OCI-LY7 (cell line): ENCODE results near the gene MAP3K3. TPM values are rescaled to one million over a fixed set of nuclear protein-coding genes. Genes with fewer than 3 reads are reported as not detected.

Source experiments
- BruUV-seq: library from RNA; stranded (reverse); fragments of 400-500 nt; replicated peaks from 2 replicates; lab custom pipeline; 2021; lab: Mats Ljungman, UMichigan
- CTCF ChIA-PET: fragments of 300-600 bp; sonication (Branson Sonifier 250); formaldehyde crosslinking; loops from one replicate; lab custom pipeline; 2022; ENCODE audit warnings: antibody characterized with exemption; ENCODE audit not compliant: unreplicated experiment; lab: Charles Lee
- POLR2A ChIA-PET: fragments of 300-600 bp; sonication (Branson Sonifier 250); formaldehyde crosslinking; loops from one replicate; lab custom pipeline; 2022; ENCODE audit warnings: antibody characterized with exemption; lab: Charles Lee
- DNase-seq: peaks from one replicate; pipeline ENCODE4 v3.0.0-alpha.2; 2015; ENCODE audit warnings: low spot score
- H2AFZ ChIP-seq: fragments of 200-600 bp; sonication (generic), shearing (Covaris generic); 2 replicates; pipeline ENCODE4 v1.6.1; 2014; ENCODE audit warnings: mild to moderate bottlenecking, antibody characterized with exemption, low read length, moderate library complexity
- H3K27ac ChIP-seq: fragments of 200-600 bp; sonication (generic); 2 replicates; pipeline ENCODE4 v1.5.1; 2014; ENCODE audit warnings: mixed run types, low read depth, mild to moderate bottlenecking, moderate library complexity, low read length, inconsistent platforms; ENCODE audit not compliant: poor library complexity, severe bottlenecking
- H3K36me3 ChIP-seq: fragments of 200-600 bp; sonication (generic); 2 replicates; pipeline ENCODE4 v1.6.1; 2014; ENCODE audit warnings: mild to moderate bottlenecking, antibody characterized with exemption, low read length, moderate library complexity, mixed read lengths; ENCODE audit not compliant: insufficient read depth
- H3K4me1 ChIP-seq: fragments of 200-600 bp; sonication (generic); 2 replicates; pipeline ENCODE4 v1.5.1; 2014; ENCODE audit warnings: mild to moderate bottlenecking, low read length; ENCODE audit not compliant: insufficient read depth, poor library complexity, severe bottlenecking
- H3K4me2 ChIP-seq: fragments of 200-600 bp; sonication (generic); 2 replicates; pipeline ENCODE4 v1.6.1; 2014; ENCODE audit warnings: mild to moderate bottlenecking, low read length
- H3K4me3 ChIP-seq: fragments of 200-600 bp; sonication (generic); 2 replicates; pipeline ENCODE4 v1.5.1; 2014; ENCODE audit warnings: mild to moderate bottlenecking, low read depth, low read length; ENCODE audit not compliant: poor library complexity, severe bottlenecking
- H3K79me2 ChIP-seq: fragments of 200-600 bp; sonication (generic); 2 replicates; pipeline ENCODE4 v1.6.1; 2016; ENCODE audit warnings: low read depth, mild to moderate bottlenecking, low read length, moderate library complexity, mixed read lengths; ENCODE audit not compliant: insufficient read depth
- H3K9me2 ChIP-seq: fragments of 200-600 bp; sonication (generic); 2 replicates; pipeline ENCODE4 v1.6.1; 2016; ENCODE audit warnings: mild to moderate bottlenecking, low read length, mixed read lengths; ENCODE audit not compliant: insufficient read depth
- H3K9me3 ChIP-seq: fragments of 200-600 bp; sonication (generic); 2 replicates; pipeline ENCODE4 v1.6.1; 2014; ENCODE audit warnings: mild to moderate bottlenecking, mixed run types, low read length, mixed read lengths
- H4K20me1 ChIP-seq: fragments of 200-600 bp; sonication (generic); 2 replicates; pipeline ENCODE4 v1.6.1; 2014; ENCODE audit warnings: mild to moderate bottlenecking, antibody characterized with exemption, low read length, moderate library complexity, mixed read lengths; ENCODE audit not compliant: insufficient read depth
- CTCF ChIP-seq: fragments of 200-600 bp; sonication (generic); conservative IDR thresholded peaks from 2 replicates; pipeline ENCODE4 v1.5.1; 2014; ENCODE audit warnings: mild to moderate bottlenecking, antibody characterized with exemption, low read length, moderate library complexity, mixed read lengths
- EZH2phosphoT487 ChIP-seq: fragments of 200-600 bp; sonication (generic); IDR thresholded peaks from 2 replicates; pipeline ENCODE4 v1.6.1; 2018; ENCODE audit warnings: low read depth, borderline replicate concordance, mild to moderate bottlenecking, mixed run types, antibody characterized with exemption, low read length, moderate library complexity, mixed read lengths
- intact Hi-C: fragments of 100-400 bp; cut with micrococcal nuclease; formaldehyde crosslinking; loops from one replicate; pipeline ENCODE4 v1.10.0; 2022; ENCODE audit not compliant: unreplicated experiment
- total RNA-seq, 2 experiments: library from RNA; depleted of rRNA in 1 of 2; stranded (reverse); fragments of >200 nt in 1 of 2; shearing (Covaris generic) in 1 of 2; gene quantifications; 2 replicates each; pipeline ENCODE4 v1.2.3, GENCODE V29; 2014 to 2022

MAP3K3 gene
- total RNA-seq, 2 experiments from 2014 or later = 26.0 to 29.0 TPM

- Histone ChIP-seq H3K4me2 (no peak overlapping the region), H3K9me2 (no peaks in the 10 kb centered on the region), H2AFZ (no peak overlapping the region), H4K20me1 (no peaks in the 10 kb centered on the region), H3K4me3 (no peak overlapping the region), H3K79me2 (no peaks in the 10 kb centered on the region), H3K36me3 (peaks cover 17% of the 10 kb centered on the region; the same call in 1 of the 2 replicates), H3K27ac (no peak overlapping the region), H3K4me1 (no peaks in the 10 kb centered on the region), H3K9me3 (no peaks in the 10 kb centered on the region)
- DNase-seq = no peak
- no TSS peak for BruUV-seq
- intact Hi-C loops = no loop called here
- TF ChIP-seq EZH2phosphoT487 (no peak), CTCF (no peak)
- POLR2A ChIA-PET = no interaction called here
- CTCF ChIA-PET = no interaction called here
Measured at GRCh38 chr17:63658366-63658765, 36.1 kb downstream of the MAP3K3 start.

- Histone ChIP-seq H2AFZ (no peak overlapping the region), H3K79me2 (no peaks in the 10 kb centered on the region), H3K36me3 (peaks cover 9% of the 10 kb centered on the region; the same call in 1 of the 2 replicates), H3K9me3 (no peaks in the 10 kb centered on the region), H3K27ac (no peak overlapping the region), H4K20me1 (no peaks in the 10 kb centered on the region), H3K4me3 (no peak overlapping the region), H3K9me2 (no peaks in the 10 kb centered on the region), H3K4me2 (no peak overlapping the region), H3K4me1 (no peaks in the 10 kb centered on the region)
- intact Hi-C loops = no loop called here
- CTCF ChIA-PET = no interaction called here
- TF ChIP-seq CTCF (no peak), EZH2phosphoT487 (no peak)
- no peak for DNase-seq
- POLR2A ChIA-PET = no interaction called here
- BruUV-seq = TSS peak; percentile 42
Measured at GRCh38 chr17:63659850-63660249, 37.6 kb downstream of the MAP3K3 start.

- no peak for TF ChIP-seq EZH2phosphoT487
- CTCF ChIA-PET = interaction anchor here (1.2 kb wide), 1 partner anchor 32 kb away, joined by 3 read pairs; no protein-coding TSS in a partner anchor
- Histone ChIP-seq H4K20me1 (no peaks in the 10 kb centered on the region), H3K4me3 (no peak overlapping the region), H2AFZ (no peak overlapping the region; the same call in 1 of the 2 replicates), H3K27ac (no peak overlapping the region), H3K4me2 (no peak overlapping the region), H3K36me3 (0 out of 2 replicates have a peak, but pooled peaks cover 5% of the 10 kb centered on the region), H3K4me1 (peaks cover 17% of the 10 kb centered on the region), H3K79me2 (no peaks in the 10 kb centered on the region), H3K9me3 (no peaks in the 10 kb centered on the region), H3K9me2 (no peaks in the 10 kb centered on the region)
- intact Hi-C loops = no loop called here
- no TSS peak for BruUV-seq
- POLR2A ChIA-PET = interaction anchor here (0.6 to 2.9 kb wide), 8 partner anchors 10 to 1435 kb away, joined by 3 to 14 read pairs (median 4); partner anchors contain the start of gene MAP3K3
- DNase-seq = peak; percentile 48
Measured at GRCh38 chr17:63665527-63666214, 43.5 kb downstream of the MAP3K3 start.
